DMS53 treated with DMSO at 0.1 percent for 48 hours (cell line): ENCODE results near the gene SYCN.
A peak's percentile ranks its signal among the peaks of the same experiment; 100 is the strongest.
"Not testable (repeated sequence)": the region's sequence is repeated elsewhere in the genome, so short reads cannot be mapped to it uniquely, and the experiment has no call there.

ENCODE experiments used
- DNase-seq: peaks from one replicate; lab custom pipeline; 2025; ENCODE audit not compliant: unreplicated experiment; lab: John Stamatoyannopoulos, UW

Gene SYCN, protein sequence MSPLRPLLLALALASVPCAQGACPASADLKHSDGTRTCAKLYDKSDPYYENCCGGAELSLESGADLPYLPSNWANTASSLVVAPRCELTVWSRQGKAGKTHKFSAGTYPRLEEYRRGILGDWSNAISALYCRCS

DNA sequence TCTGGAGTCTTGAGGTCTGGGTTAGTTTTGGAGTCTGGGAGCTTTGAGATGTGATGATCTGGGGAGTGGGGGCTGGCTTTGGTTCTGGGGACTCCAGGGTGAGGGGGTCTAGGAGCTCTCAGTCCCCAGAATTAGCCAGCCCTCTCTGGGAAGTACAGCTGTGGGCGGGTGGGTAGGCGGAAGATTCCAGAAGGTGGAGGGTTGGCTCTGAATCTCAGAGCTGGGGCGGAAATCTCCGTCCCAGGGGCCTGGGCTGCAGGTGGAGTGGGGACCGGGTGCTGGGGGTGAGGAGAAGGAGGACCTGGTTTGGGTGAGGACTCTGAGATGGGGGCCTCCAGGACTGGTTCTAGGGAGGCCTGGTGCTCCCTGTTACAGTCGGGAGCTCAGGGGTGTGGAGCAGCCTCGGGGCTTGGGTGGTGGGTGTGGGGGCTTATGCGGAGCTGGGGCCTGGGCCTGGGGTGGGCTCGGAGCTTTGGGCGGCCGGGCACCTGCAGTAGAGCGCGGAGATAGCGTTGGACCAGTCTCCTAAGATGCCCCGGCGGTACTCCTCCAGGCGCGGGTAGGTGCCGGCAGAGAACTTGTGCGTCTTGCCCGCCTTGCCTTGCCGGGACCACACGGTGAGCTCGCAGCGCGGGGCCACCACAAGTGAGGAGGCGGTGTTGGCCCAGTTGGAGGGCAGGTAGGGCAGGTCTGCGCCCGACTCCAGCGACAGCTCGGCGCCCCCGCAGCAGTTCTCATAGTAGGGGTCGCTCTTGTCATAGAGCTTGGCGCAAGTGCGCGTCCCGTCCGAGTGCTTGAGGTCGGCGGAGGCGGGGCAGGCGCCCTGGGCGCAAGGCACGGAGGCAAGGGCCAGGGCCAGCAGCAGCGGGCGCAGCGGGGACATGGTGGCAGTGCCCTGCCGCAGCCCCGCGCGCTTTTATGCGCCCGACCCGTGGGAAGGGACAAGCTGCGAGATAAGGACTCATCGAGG is at the start of gene SYCN:
Gene SYCN, minus strand, starts transcription at position 892 of the 970 bp plus-strand sequence. Its CDS starts 9 bp downstream, at position 883.
- no peak for DNase-seq

DNA sequence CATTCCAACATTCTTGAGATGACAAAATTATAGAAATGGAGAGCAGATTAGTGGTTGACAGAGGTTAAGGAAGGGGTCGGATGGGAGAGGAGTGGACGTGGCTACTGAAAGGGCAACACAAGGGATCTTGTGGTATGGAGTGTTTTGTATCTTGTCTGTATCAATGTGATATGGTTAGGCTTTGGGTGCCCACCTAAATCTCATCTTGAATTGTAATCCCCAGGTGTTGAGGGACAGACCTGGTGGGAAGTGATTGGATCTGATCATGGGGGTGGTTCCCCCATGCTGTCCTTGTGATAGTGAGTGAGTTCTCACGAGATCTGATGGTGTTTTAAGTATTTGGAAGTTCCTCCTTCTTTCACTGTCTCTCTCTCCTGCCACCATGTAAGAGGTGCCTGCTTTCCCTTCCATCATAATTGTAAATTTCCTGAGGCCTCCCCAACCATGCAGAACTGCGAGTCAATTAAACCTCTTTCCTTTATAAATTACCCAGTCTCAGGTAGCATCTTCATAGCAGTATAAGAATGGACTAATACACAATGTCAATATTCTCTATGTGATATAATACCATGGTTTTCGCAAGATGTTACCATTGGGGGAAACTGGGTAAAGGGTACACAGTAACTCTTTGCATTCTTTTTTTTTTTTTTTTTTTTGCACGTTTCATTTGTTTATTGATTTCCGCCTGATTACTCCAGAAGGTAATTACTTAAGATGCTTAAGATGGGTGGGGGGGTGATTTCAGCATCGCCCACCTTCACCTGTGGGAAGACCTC is 49.5 kb upstream of the SYCN start:
- no peak for DNase-seq

DNA sequence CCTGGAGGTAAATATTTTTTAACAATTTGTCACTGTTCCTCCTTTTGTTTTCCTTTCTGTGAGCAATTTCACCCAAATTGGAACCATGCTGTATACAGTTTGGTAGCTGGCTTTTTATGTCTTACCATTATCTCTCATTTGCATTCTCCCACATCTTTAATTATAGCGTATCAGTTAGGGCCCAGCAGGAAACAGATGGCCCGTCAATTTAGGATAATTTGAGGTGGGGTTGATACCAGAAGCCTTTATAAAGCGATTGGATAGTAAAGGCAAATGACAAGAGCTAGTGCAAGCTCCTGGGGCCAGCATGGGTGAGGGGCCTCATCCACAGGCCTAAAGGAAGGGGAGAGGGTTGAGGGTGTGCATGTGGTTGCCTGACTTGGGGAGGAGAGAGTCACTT is 48.4 kb upstream of the SYCN start:
- no peak for DNase-seq

DNA sequence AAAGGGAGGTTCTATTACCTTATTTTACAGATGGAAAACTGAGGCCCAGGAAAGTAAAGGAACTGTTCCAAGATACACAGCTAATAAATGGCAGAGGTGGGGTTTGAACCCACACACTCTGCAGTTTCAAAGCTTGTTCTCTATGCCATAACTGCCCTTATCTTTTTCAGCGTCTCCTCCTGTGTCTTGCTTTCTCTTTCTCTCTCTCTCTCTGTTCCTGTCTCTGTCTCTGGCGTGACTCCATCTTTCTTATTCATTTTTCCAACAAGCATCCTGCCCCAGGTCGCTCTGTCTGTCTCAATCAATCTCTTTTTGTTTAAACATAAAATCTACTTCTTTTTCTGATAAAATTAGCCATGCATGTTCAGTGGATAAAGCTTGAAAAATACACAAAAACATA is 47.8 kb upstream of the SYCN start:
- DNase-seq, result no peak

GRCh38 chr19:39251081-39251480 is 47.0 kb upstream of the SYCN start:
- DNase-seq, result no peak

DNA sequence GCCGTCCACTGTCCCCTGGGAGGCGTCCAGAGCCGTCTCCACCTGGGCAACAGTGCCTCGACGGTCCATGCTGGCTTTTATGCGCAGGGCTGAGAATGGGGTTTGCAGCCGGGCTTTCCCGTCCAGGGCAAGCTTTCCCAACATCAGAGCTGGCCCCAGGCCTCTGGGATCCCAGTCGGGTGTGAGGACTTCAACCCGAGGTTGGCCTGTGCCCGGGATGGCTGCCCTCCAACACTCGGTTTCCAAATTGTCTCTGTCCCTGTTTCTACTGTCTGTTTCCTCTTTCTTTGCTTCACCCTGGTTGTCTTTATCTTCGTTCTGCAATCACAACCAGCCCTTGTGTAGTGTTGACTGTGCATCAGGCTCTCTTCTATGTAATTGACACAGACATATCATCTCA is 44.7 kb upstream of the SYCN start, which contains the start of gene IFNL4:
Gene IFNL4, minus strand, starts transcription at position 51 of the 400 bp plus-strand sequence.
- no peak for DNase-seq

GRCh38 chr19:39247701-39248664 is 43.9 kb upstream of the SYCN start:
- no peak for DNase-seq

GRCh38 chr19:39246951-39247669 is 43.0 kb upstream of the SYCN start:
- no peak for DNase-seq

DNA sequence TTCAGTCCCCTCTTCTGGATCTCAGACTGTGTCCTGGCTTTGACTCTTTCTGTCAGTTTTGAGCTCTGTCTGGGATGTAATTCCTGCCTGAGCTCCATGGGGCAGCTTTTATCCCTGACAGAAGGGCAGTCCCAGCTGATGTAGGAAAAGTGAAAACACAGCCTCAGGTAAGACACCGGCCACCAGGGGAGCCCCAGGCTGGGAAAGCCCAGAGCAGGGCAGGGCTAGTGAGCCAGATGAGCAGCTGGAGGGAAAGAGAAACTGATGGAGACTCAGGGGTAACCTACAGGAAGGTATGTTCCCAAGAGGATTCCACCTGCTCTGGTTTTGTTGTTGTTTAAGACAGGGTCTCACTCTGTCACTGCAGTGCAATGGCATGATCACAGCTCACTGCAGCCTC is 41.1 kb upstream of the SYCN start:
- DNase-seq, result not testable (repeated sequence)

GRCh38 chr19:39244410-39245100 is 40.5 kb upstream of the SYCN start, which contains the start of gene IFNL3:
TSS of gene IFNL3 (minus strand) at chr19:39245006. CDS start at chr19:39244967, 39 bp downstream.
- DNase-seq, result not testable (repeated sequence)

GRCh38 chr19:39243741-39244140 is 39.7 kb upstream of the SYCN start:
- not testable (repeated sequence) for DNase-seq

DNA sequence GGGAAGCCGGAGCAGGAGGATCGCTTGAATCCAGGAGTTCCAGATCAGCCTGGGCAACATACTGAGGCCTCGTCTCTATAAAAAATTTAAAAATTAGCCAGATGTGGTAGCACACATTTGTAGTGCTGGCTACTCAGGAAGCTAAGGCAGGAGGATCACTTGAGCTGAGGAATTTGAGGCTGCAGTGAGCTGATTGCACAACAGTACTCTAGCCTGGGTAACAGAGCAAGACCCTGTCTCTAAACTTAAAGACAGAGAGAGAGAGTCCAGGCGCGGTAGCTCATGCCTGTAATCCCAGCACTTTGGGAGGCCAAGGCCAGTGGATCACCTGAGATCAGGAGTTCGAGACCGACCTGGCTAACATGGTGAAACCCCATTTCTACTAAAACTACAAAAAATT is 36.4 kb upstream of the SYCN start:
- no peak for DNase-seq

- no peak for DNase-seq
These were observed 34.9 kb upstream of the SYCN start for GRCh38 chr19:39238944-39239343.

GRCh38 chr19:39238209-39238608 is 34.1 kb upstream of the SYCN start:
- DNase-seq, result no peak

GRCh38 chr19:39237200-39238184 is 33.4 kb upstream of the SYCN start:
- DNase-seq, result peak; percentile 59

DNA sequence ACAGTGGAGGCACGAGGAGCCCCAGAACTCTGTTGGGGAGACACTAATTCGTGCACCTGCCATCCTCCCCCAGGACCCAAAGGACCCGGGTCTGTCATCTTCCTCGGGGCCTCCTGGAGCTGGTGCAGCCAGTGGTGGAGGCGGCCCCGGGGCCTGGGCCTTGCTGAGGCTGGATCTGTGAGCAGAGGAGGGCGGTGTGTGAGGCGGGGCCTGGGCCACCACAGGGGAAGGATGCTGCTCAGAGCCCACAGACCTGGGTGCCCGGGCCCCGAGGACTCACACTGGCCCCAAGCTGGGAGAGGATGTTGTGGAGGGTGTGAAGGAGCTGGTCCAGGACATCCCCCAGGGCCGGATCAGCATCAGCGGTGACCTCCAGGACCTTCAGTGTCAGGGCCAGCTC is 32.5 kb upstream of the SYCN start:
- no peak for DNase-seq

DNA sequence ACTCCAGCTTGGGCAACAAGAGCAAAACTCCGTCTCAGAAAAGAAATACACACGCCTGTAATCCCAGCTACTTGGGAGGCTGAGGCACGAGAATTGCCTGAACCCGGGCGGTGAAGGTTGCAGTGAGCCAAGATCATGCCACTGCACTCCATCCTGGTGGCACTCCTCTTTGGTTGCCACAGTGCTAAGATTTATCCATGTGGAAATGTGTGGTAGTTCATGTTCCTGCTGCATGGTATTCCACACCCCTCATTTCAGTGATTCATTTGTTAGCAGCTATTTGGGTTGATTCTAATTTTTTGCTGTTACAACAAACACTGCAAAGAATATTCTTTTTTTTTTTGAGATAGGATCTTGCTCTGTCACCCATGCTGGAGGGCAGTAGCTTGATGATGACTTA is 28.6 kb upstream of the SYCN start:
- no peak for DNase-seq
